HepG2 (cell line): ENCODE measurements around the gene PEMT.

ENCODE experiments used
- GABPA ChIP-seq, 2 experiments: IDR thresholded peaks; 2 replicates each; pipeline ENCODE4 v1.6.1; 2011 to 2016; ENCODE audit warnings: low read depth in 2 of 2, low read length in 1 of 2, missing biosample characterization in 1 of 2, missing genetic modification characterization in 1 of 2
- HDAC6 ChIP-seq: fragments of 200-600 bp; sonication (generic); IDR thresholded peaks from 2 replicates; pipeline ENCODE4 v1.7.0; 2017; ENCODE audit warnings: mild to moderate bottlenecking, antibody characterized with exemption, low read length, low read depth
- HES4 ChIP-seq: sonication (generic); formaldehyde crosslinking; IDR thresholded peaks from 2 replicates; pipeline ENCODE4 v1.9.0; 2021; ENCODE audit warnings: mild to moderate bottlenecking, missing genetic modification reagents, borderline replicate concordance
- PITX1 ChIP-seq: sonication (generic); formaldehyde crosslinking; IDR thresholded peaks from 2 replicates; pipeline ENCODE4 v1.5.1; 2020; ENCODE audit warnings: mild to moderate bottlenecking, missing genetic modification reagents
- POLR2A ChIP-seq, 2 experiments: IDR thresholded peaks; 2 replicates each; pipeline ENCODE4 v1.6.1; 2011; ENCODE audit warnings: low read depth in 2 of 2, low read length in 2 of 2, mild to moderate bottlenecking in 1 of 2, moderate library complexity in 1 of 2; ENCODE audit not compliant: insufficient read depth in 1 of 2
- RXRA ChIP-seq: sonication (generic); formaldehyde crosslinking; IDR thresholded peaks from 2 replicates; pipeline ENCODE4 v1.5.1; 2020; ENCODE audit warnings: missing genetic modification reagents
- WIZ ChIP-seq: sonication (generic); formaldehyde crosslinking; IDR thresholded peaks from 2 replicates; pipeline ENCODE4 v1.5.1; 2020; ENCODE audit warnings: mild to moderate bottlenecking, missing genetic modification reagents
- ZNF121 ChIP-seq: sonication (generic); formaldehyde crosslinking; IDR thresholded peaks from 2 replicates; pipeline ENCODE4 v1.5.0; 2020; ENCODE audit warnings: mild to moderate bottlenecking, missing genetic modification reagents
- ZNF274 ChIP-seq: sonication (generic); formaldehyde crosslinking; IDR thresholded peaks from 2 replicates; pipeline ENCODE4 v1.5.1; 2020; ENCODE audit warnings: mild to moderate bottlenecking, missing genetic modification reagents
- ZNF777 ChIP-seq: sonication (generic); formaldehyde crosslinking; IDR thresholded peaks from 2 replicates; pipeline ENCODE4 v1.4.0; 2020; ENCODE audit warnings: missing genetic modification reagents
- TF ChIP-seq, protein P1 (sequence below): sonication (generic); formaldehyde crosslinking; IDR thresholded peaks from 2 replicates; pipeline ENCODE4 v1.4.0; 2020; ENCODE audit warnings: missing genetic modification reagents, mild to moderate bottlenecking, borderline replicate concordance
- TF ChIP-seq, protein P2 (sequence below): sonication (generic); formaldehyde crosslinking; IDR thresholded peaks from 2 replicates; pipeline ENCODE4 v1.4.0; 2020; ENCODE audit warnings: low read depth, mild to moderate bottlenecking, missing genetic modification reagents

DNA sequence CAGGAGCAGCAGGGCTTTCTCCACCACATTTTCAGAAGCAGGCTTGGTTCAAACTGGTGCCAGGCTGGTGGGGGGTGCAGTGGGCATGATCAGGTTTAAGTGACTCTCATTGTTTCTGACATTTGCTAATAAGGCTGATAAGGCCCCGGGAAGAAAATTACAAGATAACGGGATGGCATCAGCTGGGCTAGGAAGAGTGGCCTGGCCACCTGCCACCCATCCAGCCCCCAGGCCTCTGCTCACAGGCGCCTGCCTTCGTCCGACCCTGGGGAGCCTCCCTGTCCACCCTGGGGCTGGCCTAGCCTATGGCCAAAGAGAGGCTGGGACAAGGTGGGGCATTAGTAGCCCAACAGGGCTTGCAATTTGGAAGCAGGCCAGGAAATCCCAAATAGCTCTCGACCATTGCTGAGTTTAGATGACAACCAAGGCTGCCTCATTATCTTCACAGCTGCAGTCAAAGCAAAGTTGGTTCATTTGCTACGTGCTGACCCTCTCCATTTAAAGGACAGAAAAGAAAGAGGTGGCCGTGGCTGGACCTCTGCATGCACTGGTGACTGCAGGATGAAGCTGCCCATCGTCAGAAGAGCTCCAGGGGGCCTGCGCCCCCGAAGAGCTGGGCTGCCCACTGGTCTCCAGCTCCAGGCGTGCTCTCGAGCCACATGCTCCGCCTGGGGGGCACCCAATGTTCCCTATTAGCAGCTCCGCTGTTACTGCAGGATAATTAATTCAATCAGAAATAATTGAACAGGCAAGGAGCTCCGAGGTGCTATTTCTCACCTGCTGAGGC is 44.9 kb downstream of the PEMT start:
- TF ChIP-seq, protein P1, sequence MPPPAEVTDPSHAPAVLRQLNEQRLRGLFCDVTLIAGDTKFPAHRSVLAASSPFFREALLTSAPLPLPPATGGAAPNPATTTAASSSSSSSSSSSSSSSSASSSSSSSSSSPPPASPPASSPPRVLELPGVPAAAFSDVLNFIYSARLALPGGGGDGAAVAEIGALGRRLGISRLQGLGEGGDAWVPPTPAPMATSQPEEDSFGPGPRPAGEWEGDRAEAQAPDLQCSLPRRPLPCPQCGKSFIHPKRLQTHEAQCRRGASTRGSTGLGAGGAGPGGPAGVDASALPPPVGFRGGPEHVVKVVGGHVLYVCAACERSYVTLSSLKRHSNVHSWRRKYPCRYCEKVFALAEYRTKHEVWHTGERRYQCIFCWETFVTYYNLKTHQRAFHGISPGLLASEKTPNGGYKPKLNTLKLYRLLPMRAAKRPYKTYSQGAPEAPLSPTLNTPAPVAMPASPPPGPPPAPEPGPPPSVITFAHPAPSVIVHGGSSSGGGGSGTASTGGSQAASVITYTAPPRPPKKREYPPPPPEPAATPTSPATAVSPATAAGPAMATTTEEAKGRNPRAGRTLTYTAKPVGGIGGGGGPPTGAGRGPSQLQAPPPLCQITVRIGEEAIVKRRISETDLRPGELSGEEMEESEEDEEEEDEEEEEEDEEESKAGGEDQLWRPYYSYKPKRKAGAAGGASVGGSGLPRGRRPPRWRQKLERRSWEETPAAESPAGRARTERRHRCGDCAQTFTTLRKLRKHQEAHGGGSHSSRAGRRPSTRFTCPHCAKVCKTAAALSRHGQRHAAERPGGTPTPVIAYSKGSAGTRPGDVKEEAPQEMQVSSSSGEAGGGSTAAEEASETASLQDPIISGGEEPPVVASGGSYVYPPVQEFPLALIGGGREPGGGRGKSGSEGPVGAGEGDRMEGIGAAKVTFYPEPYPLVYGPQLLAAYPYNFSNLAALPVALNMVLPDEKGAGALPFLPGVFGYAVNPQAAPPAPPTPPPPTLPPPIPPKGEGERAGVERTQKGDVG (CRISPR knock-in tag): no peak
- no peak for TF ChIP-seq PITX1
- TF ChIP-seq ZNF274: no peak
- TF ChIP-seq POLR2A (IDR thresholded peaks at IDR 0.05; ENCODE audit: insufficient read depth in 1 of 2, low read depth in 2 of 2, low read length in 2 of 2): no peak
- TF ChIP-seq ZNF121: no peak
- no peak for TF ChIP-seq WIZ (CRISPR knock-in tag)
- TF ChIP-seq, protein P2, sequence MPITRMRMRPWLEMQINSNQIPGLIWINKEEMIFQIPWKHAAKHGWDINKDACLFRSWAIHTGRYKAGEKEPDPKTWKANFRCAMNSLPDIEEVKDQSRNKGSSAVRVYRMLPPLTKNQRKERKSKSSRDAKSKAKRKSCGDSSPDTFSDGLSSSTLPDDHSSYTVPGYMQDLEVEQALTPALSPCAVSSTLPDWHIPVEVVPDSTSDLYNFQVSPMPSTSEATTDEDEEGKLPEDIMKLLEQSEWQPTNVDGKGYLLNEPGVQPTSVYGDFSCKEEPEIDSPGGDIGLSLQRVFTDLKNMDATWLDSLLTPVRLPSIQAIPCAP (CRISPR knock-in tag): no peak
- TF ChIP-seq HES4: no peak
- TF ChIP-seq ZNF777: no peak
- TF ChIP-seq RXRA: no peak
- no peak for TF ChIP-seq HDAC6
- TF ChIP-seq GABPA (IDR thresholded peaks at IDR 0.05; ENCODE audit: low read depth, low read length): no peak
- no peak for TF ChIP-seq GABPA (CRISPR knock-in tag; IDR thresholded peaks at IDR 0.05; ENCODE audit: low read depth)
